WTC11 (cell line): ENCODE results near the gene PLCB3. TPM values are rescaled to one million over a fixed set of nuclear protein-coding genes. Genes with fewer than 3 reads are reported as not detected.

Experiments
- ATF1 ChIP-seq: sonication (generic); formaldehyde crosslinking; IDR thresholded peaks from 2 replicates; pipeline ENCODE4 v1.8.1; 2023; ENCODE audit warnings: mild to moderate bottlenecking, moderate library complexity, missing genetic modification reagents
- ETV6 ChIP-seq: sonication (generic); formaldehyde crosslinking; IDR thresholded peaks from 2 replicates; pipeline ENCODE4 v1.8.1; 2022; ENCODE audit warnings: mild to moderate bottlenecking, missing genetic modification reagents
- FOXJ3 ChIP-seq: sonication (generic); formaldehyde crosslinking; IDR thresholded peaks from 2 replicates; pipeline ENCODE4 v1.9.0; 2021; ENCODE audit warnings: missing genetic modification reagents, mild to moderate bottlenecking, borderline replicate concordance
- GABPB1 ChIP-seq: sonication (generic); formaldehyde crosslinking; IDR thresholded peaks from 2 replicates; pipeline ENCODE4 v1.8.1; 2023; ENCODE audit warnings: mild to moderate bottlenecking, missing genetic modification reagents
- IRF2 ChIP-seq: sonication (generic); formaldehyde crosslinking; IDR thresholded peaks from 2 replicates; pipeline ENCODE4 v1.8.0; 2022; ENCODE audit warnings: low read depth, missing genetic modification reagents, borderline replicate concordance
- KAT7 ChIP-seq: sonication (generic); formaldehyde crosslinking; IDR thresholded peaks from 2 replicates; pipeline ENCODE4 v1.8.1; 2023; ENCODE audit warnings: missing genetic modification reagents, mild to moderate bottlenecking, borderline replicate concordance
- MXD4 ChIP-seq: fragments of 250-450 bp; sonication (Bioruptor Pico); IDR thresholded peaks from 2 replicates; pipeline ENCODE4 v1.8.0; 2021; ENCODE audit warnings: mild to moderate bottlenecking, moderate library complexity, borderline replicate concordance
- MYBL2 ChIP-seq: sonication (generic); formaldehyde crosslinking; IDR thresholded peaks from 2 replicates; pipeline ENCODE4 v1.8.1; 2023; ENCODE audit warnings: mild to moderate bottlenecking, moderate library complexity, missing genetic modification reagents
- NFE2L1 ChIP-seq: sonication (generic); formaldehyde crosslinking; IDR thresholded peaks from 2 replicates; pipeline ENCODE4 v1.8.1; 2023; ENCODE audit warnings: missing genetic modification reagents
- NFYB ChIP-seq: sonication (generic); formaldehyde crosslinking; conservative IDR thresholded peaks from 2 replicates; pipeline ENCODE4 v1.8.0; 2022; ENCODE audit warnings: low read depth, missing genetic modification reagents
- PRRX2 ChIP-seq: fragments of 250-450 bp; sonication (Bioruptor Pico); IDR thresholded peaks from 2 replicates; pipeline ENCODE4 v1.8.0; 2021; ENCODE audit warnings: mild to moderate bottlenecking
- RORB ChIP-seq: fragments of 250-450 bp; sonication (Bioruptor Pico); IDR thresholded peaks from 2 replicates; pipeline ENCODE4 v1.9.0; 2021; ENCODE audit warnings: mild to moderate bottlenecking
- SMAD4 ChIP-seq: sonication (generic); formaldehyde crosslinking; IDR thresholded peaks from 2 replicates; pipeline ENCODE4 v1.8.0; 2022; ENCODE audit warnings: mild to moderate bottlenecking, missing genetic modification reagents
- SP1 ChIP-seq: sonication (generic); formaldehyde crosslinking; conservative IDR thresholded peaks from 2 replicates; pipeline ENCODE4 v1.8.1; 2022; ENCODE audit warnings: missing genetic modification reagents
- STAT6 ChIP-seq: sonication (generic); formaldehyde crosslinking; conservative IDR thresholded peaks from 2 replicates; pipeline ENCODE4 v1.8.1; 2023; ENCODE audit warnings: mild to moderate bottlenecking, low read depth, missing genetic modification reagents, moderate library complexity
- TP53 ChIP-seq: sonication (generic); formaldehyde crosslinking; IDR thresholded peaks from 2 replicates; pipeline ENCODE4 v1.8.1; 2023; ENCODE audit warnings: mild to moderate bottlenecking, missing genetic modification reagents
- ZNF121 ChIP-seq: sonication (generic); formaldehyde crosslinking; IDR thresholded peaks from 2 replicates; pipeline ENCODE4 v1.8.0; 2023; ENCODE audit warnings: missing genetic modification reagents
- ZNF263 ChIP-seq: sonication (generic); formaldehyde crosslinking; IDR thresholded peaks from 2 replicates; pipeline ENCODE4 v1.8.1; 2022; ENCODE audit warnings: low read depth, mild to moderate bottlenecking, moderate library complexity, missing genetic modification reagents
- ZNF317 ChIP-seq: sonication (generic); formaldehyde crosslinking; IDR thresholded peaks from 2 replicates; pipeline ENCODE4 v1.8.1; 2023; ENCODE audit warnings: low read depth, mild to moderate bottlenecking, moderate library complexity, missing genetic modification reagents, borderline replicate concordance
- ZNF671 ChIP-seq: fragments of 250-450 bp; sonication (Bioruptor Pico); IDR thresholded peaks from 2 replicates; pipeline ENCODE4 v1.8.0; 2021; ENCODE audit warnings: mild to moderate bottlenecking
- total RNA-seq: library from RNA; stranded (reverse); gene quantifications from 3 replicates; pipeline ENCODE4 v1.2.3, GENCODE V29; 2021
- TF ChIP-seq, protein P1 (sequence below): sonication (generic); formaldehyde crosslinking; IDR thresholded peaks from 2 replicates; pipeline ENCODE4 v1.8.1; 2022; ENCODE audit warnings: missing genetic modification reagents, borderline replicate concordance
- TF ChIP-seq, protein P2 (sequence below): sonication (generic); formaldehyde crosslinking; IDR thresholded peaks from 2 replicates; pipeline ENCODE4 v1.8.1; 2023; ENCODE audit warnings: mild to moderate bottlenecking, moderate library complexity, missing genetic modification reagents
- TF ChIP-seq, protein P3 (sequence below): sonication (generic); formaldehyde crosslinking; IDR thresholded peaks from 2 replicates; pipeline ENCODE4 v1.8.1; 2023; ENCODE audit warnings: mild to moderate bottlenecking, missing genetic modification reagents, moderate library complexity
- TF ChIP-seq, protein P4 (sequence below): fragments of 250-450 bp; sonication (Bioruptor Pico); conservative IDR thresholded peaks from 2 replicates; pipeline ENCODE4 v1.9.0; 2021; ENCODE audit warnings: mild to moderate bottlenecking
- TF ChIP-seq, protein P5 (sequence below): fragments of 200-600 bp; IDR thresholded peaks from 2 replicates; pipeline ENCODE4 v1.8.0; 2022; ENCODE audit warnings: antibody characterized with exemption
- TF ChIP-seq, protein P6 (sequence below): fragments of 250-450 bp; sonication (Bioruptor Pico); IDR thresholded peaks from 2 replicates; pipeline ENCODE4 v1.9.0; 2021; ENCODE audit warnings: mild to moderate bottlenecking

PLCB3 gene
- total RNA-seq, 1 experiment from 2014 or later, result 97.4 TPM

- peak; percentile 56; the same call in 1 of the 2 replicates for TF ChIP-seq ZNF121 (CRISPR knock-in tag)
- no peak for TF ChIP-seq MXD4 (CRISPR knock-in tag)
- TF ChIP-seq KAT7 (CRISPR knock-in tag), result peak; percentile 58; the same call in 1 of the 2 replicates
- no peak for TF ChIP-seq IRF2
- TF ChIP-seq TP53, result no peak
- TF ChIP-seq, protein P1, sequence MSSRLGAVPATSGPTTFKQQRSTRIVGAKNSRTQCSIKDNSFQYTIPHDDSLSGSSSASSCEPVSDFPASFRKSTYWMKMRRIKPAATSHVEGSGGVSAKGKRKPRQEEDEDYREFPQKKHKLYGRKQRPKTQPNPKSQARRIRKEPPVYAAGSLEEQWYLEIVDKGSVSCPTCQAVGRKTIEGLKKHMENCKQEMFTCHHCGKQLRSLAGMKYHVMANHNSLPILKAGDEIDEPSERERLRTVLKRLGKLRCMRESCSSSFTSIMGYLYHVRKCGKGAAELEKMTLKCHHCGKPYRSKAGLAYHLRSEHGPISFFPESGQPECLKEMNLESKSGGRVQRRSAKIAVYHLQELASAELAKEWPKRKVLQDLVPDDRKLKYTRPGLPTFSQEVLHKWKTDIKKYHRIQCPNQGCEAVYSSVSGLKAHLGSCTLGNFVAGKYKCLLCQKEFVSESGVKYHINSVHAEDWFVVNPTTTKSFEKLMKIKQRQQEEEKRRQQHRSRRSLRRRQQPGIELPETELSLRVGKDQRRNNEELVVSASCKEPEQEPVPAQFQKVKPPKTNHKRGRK (CRISPR knock-in tag), result no peak
- TF ChIP-seq, protein P2, sequence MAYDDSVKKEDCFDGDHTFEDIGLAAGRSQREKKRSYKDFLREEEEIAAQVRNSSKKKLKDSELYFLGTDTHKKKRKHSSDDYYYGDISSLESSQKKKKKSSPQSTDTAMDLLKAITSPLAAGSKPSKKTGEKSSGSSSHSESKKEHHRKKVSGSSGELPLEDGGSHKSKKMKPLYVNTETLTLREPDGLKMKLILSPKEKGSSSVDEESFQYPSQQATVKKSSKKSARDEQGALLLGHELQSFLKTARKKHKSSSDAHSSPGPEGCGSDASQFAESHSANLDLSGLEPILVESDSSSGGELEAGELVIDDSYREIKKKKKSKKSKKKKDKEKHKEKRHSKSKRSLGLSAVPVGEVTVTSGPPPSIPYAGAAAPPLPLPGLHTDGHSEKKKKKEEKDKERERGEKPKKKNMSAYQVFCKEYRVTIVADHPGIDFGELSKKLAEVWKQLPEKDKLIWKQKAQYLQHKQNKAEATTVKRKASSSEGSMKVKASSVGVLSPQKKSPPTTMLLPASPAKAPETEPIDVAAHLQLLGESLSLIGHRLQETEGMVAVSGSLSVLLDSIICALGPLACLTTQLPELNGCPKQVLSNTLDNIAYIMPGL (CRISPR knock-in tag), result peak; percentile 65; the same call in 1 of the 2 replicates
- TF ChIP-seq ZNF317, result peak; percentile 55; the same call in 1 of the 2 replicates
- peak; percentile 91 for TF ChIP-seq GABPB1
- no peak for TF ChIP-seq STAT6 (CRISPR knock-in tag)
- peak; percentile 48; the same call in 1 of the 2 replicates for TF ChIP-seq MYBL2 (CRISPR knock-in tag)
- no peak for TF ChIP-seq ATF1 (CRISPR knock-in tag)
- TF ChIP-seq, protein P3, sequence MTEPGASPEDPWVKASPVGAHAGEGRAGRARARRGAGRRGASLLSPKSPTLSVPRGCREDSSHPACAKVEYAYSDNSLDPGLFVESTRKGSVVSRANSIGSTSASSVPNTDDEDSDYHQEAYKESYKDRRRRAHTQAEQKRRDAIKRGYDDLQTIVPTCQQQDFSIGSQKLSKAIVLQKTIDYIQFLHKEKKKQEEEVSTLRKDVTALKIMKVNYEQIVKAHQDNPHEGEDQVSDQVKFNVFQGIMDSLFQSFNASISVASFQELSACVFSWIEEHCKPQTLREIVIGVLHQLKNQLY (CRISPR knock-in tag), result 0 out of 2 replicates have a peak, but pooled peaks have one; percentile 88
- no peak for TF ChIP-seq SMAD4 (CRISPR knock-in tag)
- TF ChIP-seq, protein P4, sequence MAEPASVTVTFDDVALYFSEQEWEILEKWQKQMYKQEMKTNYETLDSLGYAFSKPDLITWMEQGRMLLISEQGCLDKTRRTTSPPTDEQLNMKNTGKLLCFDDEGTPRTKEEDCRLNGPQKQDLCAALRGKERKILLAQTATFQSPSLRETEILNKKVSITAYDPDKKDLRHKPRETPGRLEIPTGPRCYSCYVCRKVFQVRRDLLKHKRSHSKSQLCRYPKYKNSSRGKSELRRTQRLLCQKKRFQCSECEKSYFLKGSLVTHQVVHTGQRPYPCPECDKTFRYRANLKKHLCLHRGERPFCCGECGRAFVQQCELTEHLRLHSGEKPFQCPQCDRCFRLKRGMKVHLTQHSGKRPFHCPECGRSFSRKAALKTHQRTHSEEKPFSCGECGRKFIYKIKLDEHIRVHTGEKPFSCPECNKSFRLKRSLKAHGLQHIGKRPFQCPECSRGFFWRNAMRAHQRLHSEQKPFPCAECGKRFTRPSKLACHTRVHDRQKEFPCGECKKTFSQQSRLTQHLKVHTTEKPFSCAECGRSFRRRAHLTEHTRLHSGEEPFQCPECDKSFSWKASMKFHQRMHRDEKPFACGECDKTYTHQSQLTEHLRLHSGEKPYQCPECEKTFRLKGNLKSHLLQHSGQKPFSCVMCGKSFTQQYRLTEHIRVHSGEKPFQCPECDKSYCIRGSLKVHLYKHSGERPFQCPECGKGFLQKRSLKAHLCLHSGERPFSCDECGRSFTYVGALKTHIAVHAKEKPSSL (CRISPR knock-in tag), result no peak
- 0 out of 2 replicates have a peak, but pooled peaks have one; percentile 31 for TF ChIP-seq NFYB (CRISPR knock-in tag)
- TF ChIP-seq, protein P5, sequence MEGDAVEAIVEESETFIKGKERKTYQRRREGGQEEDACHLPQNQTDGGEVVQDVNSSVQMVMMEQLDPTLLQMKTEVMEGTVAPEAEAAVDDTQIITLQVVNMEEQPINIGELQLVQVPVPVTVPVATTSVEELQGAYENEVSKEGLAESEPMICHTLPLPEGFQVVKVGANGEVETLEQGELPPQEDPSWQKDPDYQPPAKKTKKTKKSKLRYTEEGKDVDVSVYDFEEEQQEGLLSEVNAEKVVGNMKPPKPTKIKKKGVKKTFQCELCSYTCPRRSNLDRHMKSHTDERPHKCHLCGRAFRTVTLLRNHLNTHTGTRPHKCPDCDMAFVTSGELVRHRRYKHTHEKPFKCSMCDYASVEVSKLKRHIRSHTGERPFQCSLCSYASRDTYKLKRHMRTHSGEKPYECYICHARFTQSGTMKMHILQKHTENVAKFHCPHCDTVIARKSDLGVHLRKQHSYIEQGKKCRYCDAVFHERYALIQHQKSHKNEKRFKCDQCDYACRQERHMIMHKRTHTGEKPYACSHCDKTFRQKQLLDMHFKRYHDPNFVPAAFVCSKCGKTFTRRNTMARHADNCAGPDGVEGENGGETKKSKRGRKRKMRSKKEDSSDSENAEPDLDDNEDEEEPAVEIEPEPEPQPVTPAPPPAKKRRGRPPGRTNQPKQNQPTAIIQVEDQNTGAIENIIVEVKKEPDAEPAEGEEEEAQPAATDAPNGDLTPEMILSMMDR, result no peak
- peak; percentile 76 for TF ChIP-seq PRRX2
- no peak for TF ChIP-seq ZNF263 (CRISPR knock-in tag)
- TF ChIP-seq SP1 (CRISPR knock-in tag), result peak; percentile 99
- TF ChIP-seq, protein P6, sequence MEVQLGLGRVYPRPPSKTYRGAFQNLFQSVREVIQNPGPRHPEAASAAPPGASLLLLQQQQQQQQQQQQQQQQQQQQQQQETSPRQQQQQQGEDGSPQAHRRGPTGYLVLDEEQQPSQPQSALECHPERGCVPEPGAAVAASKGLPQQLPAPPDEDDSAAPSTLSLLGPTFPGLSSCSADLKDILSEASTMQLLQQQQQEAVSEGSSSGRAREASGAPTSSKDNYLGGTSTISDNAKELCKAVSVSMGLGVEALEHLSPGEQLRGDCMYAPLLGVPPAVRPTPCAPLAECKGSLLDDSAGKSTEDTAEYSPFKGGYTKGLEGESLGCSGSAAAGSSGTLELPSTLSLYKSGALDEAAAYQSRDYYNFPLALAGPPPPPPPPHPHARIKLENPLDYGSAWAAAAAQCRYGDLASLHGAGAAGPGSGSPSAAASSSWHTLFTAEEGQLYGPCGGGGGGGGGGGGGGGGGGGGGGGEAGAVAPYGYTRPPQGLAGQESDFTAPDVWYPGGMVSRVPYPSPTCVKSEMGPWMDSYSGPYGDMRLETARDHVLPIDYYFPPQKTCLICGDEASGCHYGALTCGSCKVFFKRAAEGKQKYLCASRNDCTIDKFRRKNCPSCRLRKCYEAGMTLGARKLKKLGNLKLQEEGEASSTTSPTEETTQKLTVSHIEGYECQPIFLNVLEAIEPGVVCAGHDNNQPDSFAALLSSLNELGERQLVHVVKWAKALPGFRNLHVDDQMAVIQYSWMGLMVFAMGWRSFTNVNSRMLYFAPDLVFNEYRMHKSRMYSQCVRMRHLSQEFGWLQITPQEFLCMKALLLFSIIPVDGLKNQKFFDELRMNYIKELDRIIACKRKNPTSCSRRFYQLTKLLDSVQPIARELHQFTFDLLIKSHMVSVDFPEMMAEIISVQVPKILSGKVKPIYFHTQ (CRISPR knock-in tag), result no peak
- no peak for TF ChIP-seq FOXJ3
- peak; percentile 82 for TF ChIP-seq ETV6 (CRISPR knock-in tag)
- no peak for TF ChIP-seq ZNF671 (CRISPR knock-in tag)
- 0 out of 2 replicates have a peak, but pooled peaks have one; percentile 36 for TF ChIP-seq NFE2L1 (CRISPR knock-in tag)
- no peak for TF ChIP-seq RORB (CRISPR knock-in tag)
Measured at GRCh38 chr11:64269540-64270220, 18.4 kb downstream of the PLCB3 start (continued).
